HEK293 (cell line): Measurements from ENCODE around the gene NDUFS1.
"Not testable (repeated sequence)": the region's sequence is repeated elsewhere in the genome, so short reads cannot be mapped to it uniquely, and the experiment has no call there.

ENCODE experiments used
- BCL11A ChIP-seq: fragments of 450-650 bp; formaldehyde crosslinking; IDR thresholded peaks from 2 replicates; pipeline ENCODE4 v1.5.1; 2016; ENCODE audit warnings: low read depth, missing biosample characterization, missing genetic modification characterization
- CTCF ChIP-seq: fragments of 450-650 bp; formaldehyde crosslinking; IDR thresholded peaks from 2 replicates; pipeline ENCODE4 v1.5.1; 2016; ENCODE audit warnings: missing biosample characterization, missing genetic modification characterization
- GFI1B ChIP-seq: fragments of 450-650 bp; formaldehyde crosslinking; IDR thresholded peaks from 2 replicates; pipeline ENCODE4 v1.5.1; 2016; ENCODE audit warnings: missing biosample characterization, missing genetic modification characterization
- GLIS2 ChIP-seq: fragments of 450-650 bp; formaldehyde crosslinking; IDR thresholded peaks from 2 replicates; pipeline ENCODE4 v1.5.1; 2016; ENCODE audit warnings: missing biosample characterization, missing genetic modification characterization
- KLF10 ChIP-seq: fragments of 450-650 bp; IDR thresholded peaks from 2 replicates; pipeline ENCODE4 v1.5.1; 2018; ENCODE audit warnings: missing biosample characterization, mild to moderate bottlenecking, missing genetic modification characterization
- KLF17 ChIP-seq: fragments of 450-650 bp; formaldehyde crosslinking; IDR thresholded peaks from 2 replicates; pipeline ENCODE4 v1.5.1; 2016; ENCODE audit warnings: missing biosample characterization, missing genetic modification characterization
- PBX3 ChIP-seq: sonication (generic); formaldehyde crosslinking; IDR thresholded peaks from 2 replicates; pipeline ENCODE4 v1.8.1; 2022; ENCODE audit warnings: mild to moderate bottlenecking, moderate library complexity, missing genetic modification reagents
- RBAK ChIP-seq: fragments of 450-650 bp; formaldehyde crosslinking; IDR thresholded peaks from 2 replicates; pipeline ENCODE4 v1.5.1; 2016; ENCODE audit warnings: missing biosample characterization, missing genetic modification characterization
- ZBTB26 ChIP-seq: fragments of 450-650 bp; formaldehyde crosslinking; optimal IDR thresholded peaks from 2 replicates; pipeline ENCODE3; 2016; ENCODE audit warnings: missing biosample characterization, mild to moderate bottlenecking, missing genetic modification characterization
- ZBTB44 ChIP-seq: fragments of 450-650 bp; IDR thresholded peaks from 2 replicates; pipeline ENCODE4 v1.5.1; 2018; ENCODE audit warnings: missing biosample characterization, mild to moderate bottlenecking, missing genetic modification characterization
- ZNF239 ChIP-seq: fragments of 450-650 bp; formaldehyde crosslinking; IDR thresholded peaks from 2 replicates; pipeline ENCODE4 v1.5.1; 2016; ENCODE audit warnings: missing biosample characterization, missing genetic modification characterization
- ZNF366 ChIP-seq: fragments of 450-650 bp; formaldehyde crosslinking; conservative IDR thresholded peaks from 2 replicates; pipeline ENCODE4 v1.5.1; 2016; ENCODE audit warnings: missing biosample characterization, missing genetic modification characterization
- TF ChIP-seq, protein P1 (sequence below): fragments of 450-650 bp; formaldehyde crosslinking; conservative IDR thresholded peaks from 2 replicates; pipeline ENCODE4 v1.5.1; 2016; ENCODE audit warnings: low read depth, missing biosample characterization, missing genetic modification characterization

GRCh38 chr2:206162401-206162800 is 3.2 kb upstream of the NDUFS1 start:
- not testable (repeated sequence) for TF ChIP-seq PBX3; CTCF (tag by site-specific recombination); ZBTB44; KLF17; RBAK (tag by site-specific recombination); ZBTB26 (tag by site-specific recombination); GLIS2 (tag by site-specific recombination); GFI1B (tag by site-specific recombination); ZNF239 (tag by site-specific recombination); KLF10 (tag by site-specific recombination); ZNF366 (tag by site-specific recombination); BCL11A
- TF ChIP-seq, protein P1, sequence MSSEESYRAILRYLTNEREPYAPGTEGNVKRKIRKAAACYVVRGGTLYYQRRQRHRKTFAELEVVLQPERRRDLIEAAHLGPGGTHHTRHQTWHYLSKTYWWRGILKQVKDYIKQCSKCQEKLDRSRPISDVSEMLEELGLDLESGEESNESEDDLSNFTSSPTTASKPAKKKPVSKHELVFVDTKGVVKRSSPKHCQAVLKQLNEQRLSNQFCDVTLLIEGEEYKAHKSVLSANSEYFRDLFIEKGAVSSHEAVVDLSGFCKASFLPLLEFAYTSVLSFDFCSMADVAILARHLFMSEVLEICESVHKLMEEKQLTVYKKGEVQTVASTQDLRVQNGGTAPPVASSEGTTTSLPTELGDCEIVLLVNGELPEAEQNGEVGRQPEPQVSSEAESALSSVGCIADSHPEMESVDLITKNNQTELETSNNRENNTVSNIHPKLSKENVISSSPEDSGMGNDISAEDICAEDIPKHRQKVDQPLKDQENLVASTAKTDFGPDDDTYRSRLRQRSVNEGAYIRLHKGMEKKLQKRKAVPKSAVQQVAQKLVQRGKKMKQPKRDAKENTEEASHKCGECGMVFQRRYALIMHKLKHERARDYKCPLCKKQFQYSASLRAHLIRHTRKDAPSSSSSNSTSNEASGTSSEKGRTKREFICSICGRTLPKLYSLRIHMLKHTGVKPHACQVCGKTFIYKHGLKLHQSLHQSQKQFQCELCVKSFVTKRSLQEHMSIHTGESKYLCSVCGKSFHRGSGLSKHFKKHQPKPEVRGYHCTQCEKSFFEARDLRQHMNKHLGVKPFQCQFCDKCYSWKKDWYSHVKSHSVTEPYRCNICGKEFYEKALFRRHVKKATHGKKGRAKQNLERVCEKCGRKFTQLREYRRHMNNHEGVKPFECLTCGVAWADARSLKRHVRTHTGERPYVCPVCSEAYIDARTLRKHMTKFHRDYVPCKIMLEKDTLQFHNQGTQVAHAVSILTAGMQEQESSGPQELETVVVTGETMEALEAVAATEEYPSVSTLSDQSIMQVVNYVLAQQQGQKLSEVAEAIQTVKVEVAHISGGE (tag by site-specific recombination), result not testable (repeated sequence)
